DOHH2 (cell line): ENCODE measurements around the gene MED26.

Experiments used
- H3F3A ChIP-seq: fragments of 200-600 bp; sonication (generic), shearing (Covaris generic); 2 replicates; pipeline ENCODE4 v1.6.0; 2016; ENCODE audit warnings: antibody characterized with exemption, mild to moderate bottlenecking; ENCODE audit not compliant: control insufficient read depth, insufficient read depth
- H3K27ac ChIP-seq: fragments of 200-600 bp; sonication (generic); 2 replicates; pipeline ENCODE4 v1.5.1; 2014; ENCODE audit warnings: low read depth, mild to moderate bottlenecking, low read length, moderate library complexity
- H3K27me3 ChIP-seq: fragments of 200-600 bp; sonication (generic); 2 replicates; pipeline ENCODE4 v1.6.1; 2014; ENCODE audit warnings: mild to moderate bottlenecking, low read length, mixed read lengths; ENCODE audit not compliant: control insufficient read depth
- H3K36me3 ChIP-seq: fragments of 200-600 bp; sonication (generic); 2 replicates; pipeline ENCODE4 v1.6.1; 2014; ENCODE audit warnings: mild to moderate bottlenecking, low read length, moderate library complexity, mixed read lengths; ENCODE audit not compliant: control insufficient read depth
- H3K4me1 ChIP-seq: fragments of 200-600 bp; sonication (generic); 2 replicates; pipeline ENCODE4 v1.6.1; 2014; ENCODE audit warnings: mild to moderate bottlenecking, low read length, mixed read lengths; ENCODE audit not compliant: control insufficient read depth
- H3K4me2 ChIP-seq: fragments of 200-600 bp; sonication (generic); 2 replicates; pipeline ENCODE4 v1.6.0; 2014; ENCODE audit warnings: mild to moderate bottlenecking, low read length, moderate library complexity
- H3K4me3 ChIP-seq: fragments of 200-600 bp; sonication (generic); 2 replicates; pipeline ENCODE4 v1.5.1; 2014; ENCODE audit warnings: mild to moderate bottlenecking, low read length, mixed read lengths
- H3K79me2 ChIP-seq: fragments of 200-600 bp; sonication (generic); 2 replicates; pipeline ENCODE4 v1.6.1; 2014; ENCODE audit warnings: mild to moderate bottlenecking, low read length, mixed read lengths; ENCODE audit not compliant: control insufficient read depth
- H3K9me2 ChIP-seq: fragments of 200-600 bp; sonication (generic); replicated peaks from 2 replicates; pipeline ENCODE4 v1.6.1; 2014; ENCODE audit warnings: mild to moderate bottlenecking, low read length, mixed read lengths; ENCODE audit not compliant: control insufficient read depth
- H3K9me3 ChIP-seq: fragments of 200-600 bp; sonication (generic); 2 replicates; pipeline ENCODE4 v1.6.1; 2014; ENCODE audit warnings: antibody characterized with exemption, low read length, mixed read lengths; ENCODE audit not compliant: control insufficient read depth, insufficient read depth
- H4K20me1 ChIP-seq: fragments of 200-600 bp; sonication (generic); 2 replicates; pipeline ENCODE4 v1.6.0; 2014; ENCODE audit warnings: low read depth, mild to moderate bottlenecking, antibody characterized with exemption, low read length, moderate library complexity; ENCODE audit not compliant: control insufficient read depth, insufficient read depth
- EZH2phosphoT487 ChIP-seq: fragments of 200-600 bp; sonication (generic); IDR thresholded peaks from 2 replicates; pipeline ENCODE4 v1.6.1; 2017; ENCODE audit warnings: borderline replicate concordance, mild to moderate bottlenecking, antibody characterized with exemption, low read length, moderate library complexity, mixed read lengths
- TF ChIP-seq, protein P1 (sequence below): fragments of 200-600 bp; sonication (generic); IDR thresholded peaks from one replicate; pipeline ENCODE4 v1.5.1; 2014; ENCODE audit warnings: antibody characterized with exemption, mild to moderate bottlenecking, low read depth, low read length; ENCODE audit not compliant: poor library complexity, severe bottlenecking

MED26 gene

GRCh38 chr19:16564842-16565241 lies 63.2 kb downstream of the MED26 start:
- Histone ChIP-seq H3F3A (no peaks in the 10 kb centered on the region), H4K20me1 (no peaks in the 10 kb centered on the region), H3K4me1 (no peaks in the 10 kb centered on the region), H3K27me3 (no peaks in the 10 kb centered on the region), H3K27ac (no peak overlapping the region), H3K9me2 (no peaks in the 10 kb centered on the region), H3K79me2 (peaks cover 20% of the 10 kb centered on the region), H3K9me3 (no peaks in the 10 kb centered on the region), H3K4me3 (no peak overlapping the region), H3K36me3 (peaks cover 79% of the 10 kb centered on the region), H3K4me2 (no peak overlapping the region)
- TF ChIP-seq, protein P1, sequence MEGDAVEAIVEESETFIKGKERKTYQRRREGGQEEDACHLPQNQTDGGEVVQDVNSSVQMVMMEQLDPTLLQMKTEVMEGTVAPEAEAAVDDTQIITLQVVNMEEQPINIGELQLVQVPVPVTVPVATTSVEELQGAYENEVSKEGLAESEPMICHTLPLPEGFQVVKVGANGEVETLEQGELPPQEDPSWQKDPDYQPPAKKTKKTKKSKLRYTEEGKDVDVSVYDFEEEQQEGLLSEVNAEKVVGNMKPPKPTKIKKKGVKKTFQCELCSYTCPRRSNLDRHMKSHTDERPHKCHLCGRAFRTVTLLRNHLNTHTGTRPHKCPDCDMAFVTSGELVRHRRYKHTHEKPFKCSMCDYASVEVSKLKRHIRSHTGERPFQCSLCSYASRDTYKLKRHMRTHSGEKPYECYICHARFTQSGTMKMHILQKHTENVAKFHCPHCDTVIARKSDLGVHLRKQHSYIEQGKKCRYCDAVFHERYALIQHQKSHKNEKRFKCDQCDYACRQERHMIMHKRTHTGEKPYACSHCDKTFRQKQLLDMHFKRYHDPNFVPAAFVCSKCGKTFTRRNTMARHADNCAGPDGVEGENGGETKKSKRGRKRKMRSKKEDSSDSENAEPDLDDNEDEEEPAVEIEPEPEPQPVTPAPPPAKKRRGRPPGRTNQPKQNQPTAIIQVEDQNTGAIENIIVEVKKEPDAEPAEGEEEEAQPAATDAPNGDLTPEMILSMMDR: no peak
- TF ChIP-seq EZH2phosphoT487: no peak

DNA sequence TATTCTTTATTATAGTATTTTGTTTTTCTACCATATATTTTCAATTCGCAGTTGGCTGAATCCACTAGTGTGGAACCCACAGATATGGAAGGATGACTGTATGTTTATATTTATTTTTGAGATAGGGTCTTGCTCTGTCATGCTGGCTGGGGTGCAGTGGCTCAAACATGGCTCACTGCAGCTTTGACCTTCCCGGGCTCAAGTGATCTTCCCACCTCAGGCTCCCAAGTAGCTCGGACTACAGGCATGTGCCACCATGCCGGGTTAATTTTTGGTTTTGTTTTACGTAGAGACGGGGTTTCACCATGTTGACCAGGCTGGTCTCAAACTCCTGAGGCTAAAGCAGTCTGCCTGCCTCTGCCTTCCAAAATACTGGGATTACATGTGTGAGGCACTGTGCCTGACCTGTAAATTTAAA lies 65.4 kb downstream of the MED26 start:
- H3K36me3 ChIP-seq: peaks cover 67% of the 10 kb centered on the region

DNA sequence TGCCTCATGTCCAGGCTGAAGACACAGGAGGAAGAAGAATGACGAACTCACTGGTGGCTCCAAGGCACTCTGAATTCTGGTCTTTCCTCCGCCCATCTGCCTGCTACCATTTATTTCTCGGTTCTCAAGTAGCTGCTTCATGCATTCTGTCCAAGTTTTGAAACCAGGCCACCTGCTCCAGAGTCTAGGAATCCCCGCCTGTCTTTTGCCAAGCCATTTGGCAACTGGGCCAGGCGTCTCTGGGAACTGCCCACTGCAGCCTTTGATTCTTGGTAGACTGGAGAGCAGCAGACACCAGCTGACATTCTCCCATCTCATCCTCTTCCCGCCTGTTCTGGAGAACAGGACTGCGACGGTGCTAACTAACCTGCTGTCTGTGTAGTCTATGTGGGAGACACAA lies 66.6 kb downstream of the MED26 start:
- H3F3A ChIP-seq: no peaks in the 10 kb centered on the region
- no peak overlapping the region for H3K4me3 ChIP-seq
- no peaks in the 10 kb centered on the region for H3K9me2 ChIP-seq
- H3K36me3 ChIP-seq: peaks cover 63% of the 10 kb centered on the region
- H3K9me3 ChIP-seq: no peaks in the 10 kb centered on the region
- no peak overlapping the region for H3K4me2 ChIP-seq
- H4K20me1 ChIP-seq: no peaks in the 10 kb centered on the region
- TF ChIP-seq, protein P1: no peak
- TF ChIP-seq EZH2phosphoT487: no peak
- no peak overlapping the region for H3K27ac ChIP-seq
- H3K27me3 ChIP-seq: no peaks in the 10 kb centered on the region
- H3K79me2 ChIP-seq: peaks cover 2% of the 10 kb centered on the region; the same call in 1 of the 2 replicates
- no peaks in the 10 kb centered on the region for H3K4me1 ChIP-seq

More for the DNA sequence above, 65.4 kb downstream of the MED26 start:
- Histone ChIP-seq H4K20me1 (no peaks in the 10 kb centered on the region), H3K4me2 (no peak overlapping the region), H3K9me3 (no peaks in the 10 kb centered on the region), H3K79me2 (peaks cover 2% of the 10 kb centered on the region; the same call in 1 of the 2 replicates), H3K4me3 (no peak overlapping the region), H3K27ac (no peak overlapping the region), H3F3A (no peaks in the 10 kb centered on the region), H3K4me1 (no peaks in the 10 kb centered on the region), H3K9me2 (no peaks in the 10 kb centered on the region), H3K27me3 (no peaks in the 10 kb centered on the region)
- TF ChIP-seq EZH2phosphoT487: no peak
- TF ChIP-seq, protein P1: no peak

- H3K36me3 ChIP-seq: peaks cover 65% of the 10 kb centered on the region
- H3K79me2 ChIP-seq: peaks cover 1% of the 10 kb centered on the region
Observed at GRCh38 chr19:16559780-16560276, 68.2 kb downstream of the MED26 start.

More at GRCh38 chr19:16559780-16560276, 68.2 kb downstream of the MED26 start:
- no peaks in the 10 kb centered on the region for H4K20me1 ChIP-seq
- H3K9me2 ChIP-seq: no peaks in the 10 kb centered on the region
- no peak for TF ChIP-seq EZH2phosphoT487
- TF ChIP-seq, protein P1: no peak
- no peaks in the 10 kb centered on the region for H3K27me3 ChIP-seq
- H3K4me2 ChIP-seq: no peak overlapping the region
- no peaks in the 10 kb centered on the region for H3F3A ChIP-seq
- no peaks in the 10 kb centered on the region for H3K4me1 ChIP-seq
- H3K27ac ChIP-seq: no peak overlapping the region
- no peak overlapping the region for H3K4me3 ChIP-seq
- H3K9me3 ChIP-seq: no peaks in the 10 kb centered on the region
